ENCODE results near the gene TROAP.
A peak's percentile ranks its signal among the peaks of the same experiment; 100 is the strongest.
"Not testable (repeated sequence)": the region's sequence is repeated elsewhere in the genome, so short reads cannot be mapped to it uniquely, and the experiment has no call there.

TROAP gene

DNA sequence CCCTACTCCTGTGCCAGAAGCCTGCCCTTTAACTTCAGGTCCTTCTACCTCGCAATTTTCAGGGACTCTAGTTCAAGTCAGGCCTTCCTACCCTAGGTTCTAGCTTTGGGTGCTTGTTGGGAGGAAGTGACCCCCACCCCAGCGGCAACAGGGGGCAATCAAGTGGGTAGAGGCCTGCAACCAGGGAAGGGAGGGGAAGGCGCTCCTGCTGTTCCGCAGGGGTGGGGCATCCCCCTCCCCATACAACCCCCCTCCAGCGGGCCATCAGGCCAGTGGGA is 28.3 kb upstream of the TROAP start:
- DNase-seq (ENCODE audit: low read depth in 2 of 3, low spot score in 1 of 3), result no peak

DNA sequence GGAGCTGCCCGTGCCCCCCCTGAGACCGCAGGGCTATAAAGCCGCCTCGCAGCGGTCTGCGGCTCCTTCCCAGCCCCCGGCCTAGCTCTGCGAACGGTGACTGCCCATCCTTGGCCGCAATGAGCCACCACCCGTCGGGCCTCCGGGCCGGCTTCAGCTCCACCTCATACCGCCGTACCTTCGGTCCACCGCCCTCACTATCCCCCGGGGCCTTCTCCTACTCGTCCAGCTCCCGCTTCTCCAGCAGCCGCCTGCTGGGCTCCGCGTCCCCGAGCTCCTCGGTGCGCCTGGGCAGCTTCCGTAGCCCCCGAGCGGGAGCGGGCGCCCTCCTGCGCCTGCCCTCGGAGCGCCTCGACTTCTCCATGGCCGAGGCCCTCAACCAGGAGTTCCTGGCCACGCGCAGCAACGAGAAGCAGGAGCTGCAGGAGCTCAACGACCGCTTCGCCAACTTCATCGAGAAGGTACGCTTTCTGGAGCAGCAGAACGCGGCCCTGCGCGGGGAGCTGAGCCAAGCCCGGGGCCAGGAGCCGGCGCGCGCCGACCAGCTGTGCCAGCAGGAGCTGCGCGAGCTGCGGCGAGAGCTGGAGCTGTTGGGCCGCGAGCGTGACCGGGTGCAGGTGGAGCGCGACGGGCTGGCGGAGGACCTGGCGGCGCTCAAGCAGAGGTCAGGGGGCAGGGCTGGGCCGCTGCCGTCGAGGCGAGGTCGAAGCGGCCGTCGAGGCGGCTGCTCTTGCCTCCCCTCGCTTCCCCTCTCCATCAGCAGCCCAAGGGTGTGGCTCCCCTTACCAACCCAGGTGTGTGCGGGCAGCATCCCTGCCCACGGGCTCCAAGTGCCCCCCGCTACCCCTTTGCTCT is 27.7 kb upstream of the TROAP start, which contains the start of gene PRPH:
Gene PRPH (plus strand): TSS at position 66 of the 855 bp plus-strand sequence. CDS start 54 bp downstream, at position 120.
- DNase-seq (ENCODE audit: low read depth in 2 of 3, low spot score in 1 of 3), result no peak

DNA sequence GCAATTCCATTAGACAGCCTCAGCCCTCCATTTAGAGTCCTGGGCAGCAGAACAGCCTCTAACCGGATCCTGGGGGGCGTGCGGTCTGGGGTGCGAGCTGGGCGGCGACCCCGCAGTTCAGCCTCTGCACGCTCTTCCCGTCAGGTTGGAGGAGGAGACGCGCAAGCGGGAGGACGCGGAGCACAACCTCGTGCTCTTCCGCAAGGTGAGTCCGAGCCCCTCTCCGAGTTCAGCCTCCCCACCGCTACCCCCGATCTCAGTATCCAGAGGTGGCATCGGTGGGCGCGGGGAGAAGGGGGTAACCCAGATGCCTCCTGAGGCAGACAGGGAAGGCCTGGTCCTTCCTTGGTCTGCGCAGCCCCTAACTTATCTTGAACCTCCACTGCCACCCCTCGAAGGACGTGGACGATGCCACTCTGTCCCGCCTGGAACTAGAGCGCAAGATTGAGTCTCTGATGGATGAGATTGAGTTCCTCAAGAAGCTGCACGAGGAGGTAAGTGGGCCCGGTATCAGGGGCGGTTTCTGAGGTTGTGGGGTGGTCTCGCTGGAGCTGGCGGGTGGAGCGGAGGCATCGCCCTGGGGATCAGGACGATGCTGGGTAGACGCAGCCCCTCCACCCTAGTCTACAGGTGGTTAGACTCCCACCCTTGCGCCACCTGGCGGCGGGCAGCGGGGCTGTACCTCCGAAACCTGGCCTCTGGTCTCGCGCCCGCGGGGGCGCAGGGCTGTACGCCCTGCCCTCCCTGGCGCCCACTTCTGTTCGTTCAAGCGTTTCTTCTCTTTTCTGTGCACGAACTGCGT is 26.8 kb upstream of the TROAP start:
- DNase-seq (ENCODE audit: low read depth in 2 of 3, low spot score in 1 of 3), result peak; percentile 26 to 63 (median 62)

DNA sequence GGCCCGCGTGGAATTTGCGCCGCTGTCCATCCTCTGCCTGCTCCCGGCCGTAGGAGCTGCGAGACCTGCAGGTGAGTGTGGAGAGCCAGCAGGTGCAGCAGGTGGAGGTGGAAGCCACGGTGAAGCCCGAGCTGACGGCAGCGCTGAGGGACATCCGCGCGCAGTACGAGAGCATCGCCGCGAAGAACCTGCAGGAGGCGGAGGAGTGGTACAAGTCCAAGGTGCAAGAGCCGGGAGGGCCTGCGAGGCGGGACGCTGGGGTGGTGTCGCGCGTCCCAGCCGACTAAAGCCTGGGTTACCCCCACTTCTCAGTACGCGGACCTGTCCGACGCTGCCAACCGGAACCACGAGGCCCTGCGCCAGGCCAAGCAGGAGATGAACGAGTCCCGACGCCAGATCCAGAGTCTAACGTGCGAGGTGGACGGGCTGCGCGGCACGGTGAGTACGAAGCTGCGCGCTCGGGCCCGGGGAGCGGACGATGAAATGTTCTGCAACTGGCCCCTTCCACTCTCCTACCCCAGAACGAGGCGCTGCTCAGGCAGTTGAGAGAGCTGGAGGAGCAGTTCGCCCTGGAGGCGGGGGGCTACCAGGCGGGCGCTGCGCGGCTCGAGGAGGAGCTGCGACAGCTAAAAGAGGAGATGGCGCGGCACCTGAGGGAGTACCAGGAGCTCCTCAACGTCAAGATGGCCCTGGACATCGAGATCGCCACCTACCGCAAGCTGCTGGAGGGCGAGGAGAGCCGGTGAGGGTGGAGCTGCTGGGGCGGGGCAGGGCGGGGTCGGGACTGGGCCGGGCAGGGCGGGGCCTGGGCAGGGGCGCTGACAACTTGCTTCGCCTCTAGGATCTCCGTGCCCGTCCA is 26.0 kb upstream of the TROAP start:
- peak in 1 of 3 donors; percentile 50 for DNase-seq (ENCODE audit: low read depth in 2 of 3, low spot score in 1 of 3)

DNA sequence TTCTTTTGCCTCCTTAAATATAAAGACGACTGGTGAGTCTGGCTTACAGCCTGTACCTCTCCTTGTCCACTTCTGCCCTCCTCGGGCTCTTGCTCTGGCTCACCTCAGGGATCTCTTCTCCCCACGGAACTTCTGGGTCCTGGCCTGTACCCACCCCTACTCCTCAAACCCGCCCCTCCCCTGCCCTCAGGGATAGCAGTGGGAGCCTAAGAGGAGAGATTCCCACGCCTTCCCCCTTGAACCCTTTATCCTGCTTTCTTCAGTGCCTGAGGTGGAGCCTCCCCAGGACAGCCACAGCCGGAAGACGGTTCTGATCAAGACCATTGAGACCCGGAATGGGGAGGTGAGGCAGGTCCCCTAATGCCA is 25.4 kb upstream of the TROAP start:
- no peak for DNase-seq (ENCODE audit: low read depth in 2 of 3, low spot score in 1 of 3)

DNA sequence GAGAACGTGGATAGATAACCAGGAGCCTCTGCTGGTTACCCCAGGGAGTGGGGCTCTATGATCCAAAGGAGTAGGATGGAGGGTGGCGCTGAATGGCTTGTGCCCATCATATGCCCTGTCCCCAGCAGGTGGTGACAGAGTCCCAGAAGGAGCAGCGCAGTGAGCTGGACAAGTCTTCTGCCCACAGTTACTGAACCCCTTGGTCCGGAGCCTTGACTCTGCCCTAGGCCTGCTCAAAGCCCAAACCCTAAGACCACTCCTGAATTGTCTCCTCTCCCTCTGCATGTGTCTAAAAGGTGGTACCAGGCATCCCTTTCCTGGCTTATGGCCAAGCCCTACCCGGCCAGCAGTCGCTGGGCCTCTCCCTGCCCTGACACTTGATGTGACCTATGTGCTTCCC is 24.9 kb upstream of the TROAP start:
- DNase-seq (ENCODE audit: low read depth in 2 of 3, low spot score in 1 of 3), result no peak

DNA sequence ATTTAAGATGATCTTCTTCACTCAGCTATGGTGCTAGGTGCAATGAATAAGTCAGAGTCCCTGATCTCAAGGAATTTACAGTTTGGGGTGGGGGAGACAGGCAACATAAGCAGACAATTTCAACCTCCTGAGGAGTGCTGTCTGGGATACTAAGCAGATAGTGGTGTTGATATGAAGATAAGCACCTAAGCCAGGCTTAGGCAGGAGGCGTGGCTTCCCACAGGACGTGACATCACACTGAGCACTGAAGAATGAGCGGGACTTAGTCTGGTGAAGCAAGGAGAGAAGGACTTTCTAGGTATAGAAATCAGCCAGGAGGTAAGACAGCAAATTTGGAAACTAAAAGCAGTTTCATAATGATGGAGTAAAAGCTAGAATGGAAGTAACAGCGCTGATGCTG is 21.3 kb upstream of the TROAP start:
- peak in 1 of 3 donors; percentile 40 for DNase-seq (ENCODE audit: low read depth in 2 of 3, low spot score in 1 of 3)

DNA sequence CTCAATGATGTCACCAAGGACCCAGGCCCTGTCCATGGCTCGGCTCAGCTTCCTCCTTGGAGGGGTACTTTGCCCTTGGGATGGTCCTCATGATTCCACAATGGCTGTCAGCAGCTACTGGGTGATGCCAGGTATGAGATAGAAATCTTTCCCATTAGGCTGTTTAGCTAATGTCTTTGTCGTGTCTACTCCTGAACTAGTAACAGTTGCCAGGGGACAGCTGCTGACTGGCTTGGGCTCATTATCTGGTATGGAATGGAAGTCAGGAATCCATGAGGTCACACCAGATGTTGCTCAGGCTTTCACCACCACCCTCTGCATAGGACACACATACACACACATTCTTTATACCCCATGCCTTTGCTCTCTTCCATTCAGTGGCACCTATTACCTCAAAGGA is 18.9 kb upstream of the TROAP start:
- no peak for DNase-seq (ENCODE audit: low read depth in 2 of 3, low spot score in 1 of 3)

DNA sequence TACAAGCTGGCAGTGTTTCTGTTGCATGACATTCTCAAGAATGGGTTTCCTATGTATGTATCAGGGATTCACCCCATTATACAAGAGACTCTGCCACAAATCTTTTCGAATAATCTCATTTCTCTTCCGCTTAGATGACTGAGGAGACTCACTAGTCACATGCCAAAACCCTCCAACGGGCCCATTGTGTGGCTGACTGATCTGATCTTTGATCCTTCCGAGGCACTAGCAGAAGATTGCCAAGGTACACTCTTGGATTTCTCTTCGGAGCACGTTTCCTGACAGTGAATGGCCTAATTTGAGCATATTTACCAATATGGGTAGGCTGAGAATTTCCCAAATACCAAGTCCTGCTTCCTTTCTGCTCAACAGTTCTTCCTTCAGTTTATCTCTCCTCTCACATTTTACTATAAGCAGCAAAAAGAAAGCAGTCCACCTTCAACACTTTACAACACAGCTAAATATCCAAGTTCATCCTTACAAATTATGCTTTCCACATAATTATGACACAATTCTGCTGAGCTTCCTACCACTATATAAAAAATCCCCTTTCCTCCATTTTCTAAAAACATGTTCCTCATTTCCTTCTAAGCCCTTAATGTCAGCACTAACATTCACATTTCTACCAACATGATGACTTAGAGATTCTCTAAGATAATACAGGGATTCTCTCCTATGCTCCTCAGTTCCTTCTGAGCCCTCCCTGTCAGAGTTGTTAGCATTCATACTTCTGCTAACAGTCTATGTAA is 17.1 kb upstream of the TROAP start:
- no peak for DNase-seq (ENCODE audit: low read depth in 2 of 3, low spot score in 1 of 3)

DNA sequence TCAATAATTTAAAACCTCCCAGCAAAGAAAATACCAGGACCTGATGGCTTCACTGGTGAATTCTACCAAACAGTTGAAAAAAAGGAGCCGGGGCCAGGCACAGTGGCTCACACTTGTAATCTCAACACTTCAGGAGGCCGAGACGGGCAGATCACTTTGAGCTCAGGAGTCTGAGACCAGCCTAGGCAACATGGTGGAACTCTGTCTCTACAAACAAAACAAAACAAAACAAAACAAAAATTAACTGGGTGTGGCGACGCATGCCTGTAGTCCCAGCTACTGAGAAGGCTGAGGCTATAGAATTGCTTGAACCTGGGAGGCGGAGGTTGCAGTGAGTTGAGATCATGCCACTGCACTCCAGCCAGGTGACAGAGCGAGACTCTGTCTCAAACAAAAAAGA is 13.7 kb upstream of the TROAP start:
- no peak for DNase-seq (ENCODE audit: low read depth in 2 of 3, low spot score in 1 of 3)

DNA sequence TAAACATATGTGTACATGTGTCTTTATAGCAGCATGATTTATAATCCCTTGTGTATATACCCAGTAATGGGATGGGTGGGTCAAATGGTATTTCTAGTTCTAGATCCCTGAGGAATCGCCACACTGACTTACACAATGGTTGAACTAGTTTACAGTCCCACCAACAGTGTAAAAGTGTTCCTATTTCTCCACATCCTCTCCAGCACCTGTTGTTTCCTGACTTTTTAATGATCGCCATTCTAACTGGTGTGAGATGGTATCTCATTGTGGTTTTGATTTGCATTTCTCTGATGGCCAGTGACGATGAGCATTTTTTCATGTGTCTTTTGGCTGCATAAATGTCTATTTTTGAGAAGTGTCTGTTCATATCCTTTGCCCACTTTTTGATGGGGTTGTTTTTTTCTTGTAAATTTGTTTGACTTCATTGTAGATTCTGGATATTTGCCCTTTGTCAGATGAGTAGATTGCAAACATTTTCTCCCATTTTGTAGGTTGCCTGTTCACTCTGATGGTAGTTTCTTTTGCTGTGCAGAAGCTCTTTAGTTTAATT is 12.5 kb upstream of the TROAP start:
- not testable (repeated sequence) for DNase-seq (ENCODE audit: low read depth in 2 of 3, low spot score in 1 of 3)

DNA sequence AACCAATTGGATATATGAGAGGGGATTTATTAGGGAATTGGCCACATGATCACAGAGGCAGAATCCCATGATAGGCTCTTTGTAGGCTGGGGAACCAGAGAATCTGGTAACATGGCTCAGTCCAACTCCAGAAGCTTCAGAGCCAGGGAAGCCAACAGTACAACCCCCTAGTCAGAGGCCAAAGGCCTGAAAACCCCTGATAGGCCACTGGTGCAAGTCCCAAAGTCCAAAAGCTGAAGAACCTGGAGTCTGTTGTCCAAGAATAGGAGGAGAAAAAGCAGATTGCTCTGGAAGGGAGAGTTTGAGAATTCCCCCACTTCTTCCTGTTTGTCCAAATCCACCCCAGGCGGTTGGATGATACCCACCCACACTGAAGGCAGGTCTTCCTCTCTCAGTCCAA is 8.2 kb upstream of the TROAP start:
- no peak for DNase-seq (ENCODE audit: low read depth in 2 of 3, low spot score in 1 of 3)

DNA sequence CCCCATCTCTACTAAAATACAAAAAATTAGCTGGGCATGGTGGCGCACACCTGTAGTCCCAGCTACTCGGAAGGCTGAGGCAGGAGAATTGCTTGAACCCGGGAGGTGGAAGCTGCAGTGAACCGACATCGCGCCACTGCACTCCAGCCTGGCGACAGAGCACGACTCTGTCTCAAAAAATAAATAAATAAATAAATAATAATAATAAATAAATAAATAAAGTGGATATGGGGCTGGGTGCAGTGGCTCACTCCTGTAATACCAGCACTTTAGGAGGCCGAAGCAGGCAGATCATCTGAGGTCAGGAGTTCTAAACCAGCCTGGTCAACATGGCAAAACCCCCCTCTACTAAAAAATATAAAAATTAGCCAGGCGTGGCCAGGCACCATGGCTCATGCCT is 5.9 kb upstream of the TROAP start:
- DNase-seq (ENCODE audit: low read depth in 2 of 3, low spot score in 1 of 3), result not testable (repeated sequence)

DNA sequence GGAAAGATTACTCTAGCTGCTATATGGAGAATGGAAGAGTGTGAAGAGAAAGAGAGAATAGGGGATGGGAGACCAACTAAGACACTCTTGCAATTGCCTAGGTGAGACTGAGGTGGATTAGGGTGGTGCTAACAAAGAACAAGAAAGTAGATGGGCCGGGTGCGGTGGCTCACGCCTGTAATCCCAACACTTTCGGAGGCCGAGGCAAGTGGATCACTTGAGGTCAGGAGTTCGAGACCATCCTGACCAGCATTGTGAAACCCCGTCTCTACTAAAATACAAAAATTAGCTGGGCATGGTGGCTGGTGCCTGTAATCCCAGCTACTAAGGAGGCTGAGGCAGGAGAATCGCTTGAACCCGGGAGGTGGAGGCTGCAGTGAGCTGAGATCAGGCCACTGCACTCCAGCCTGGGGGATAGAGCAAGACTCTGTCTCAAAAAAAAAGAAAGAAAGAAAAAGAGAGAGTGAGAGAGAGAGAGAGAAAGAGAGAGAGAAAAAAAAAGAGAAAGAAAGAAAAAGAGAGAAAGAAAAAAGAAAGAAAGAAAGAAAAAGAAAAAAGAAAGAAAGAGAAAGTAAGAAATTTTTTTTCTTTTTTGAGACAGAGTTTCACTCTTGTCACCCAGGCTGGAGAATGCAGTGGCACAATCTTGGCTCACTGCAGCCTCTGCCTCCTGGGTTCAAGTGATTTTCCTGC is 2.5 kb upstream of the TROAP start:
- DNase-seq (ENCODE audit: low read depth in 2 of 3, low spot score in 1 of 3), result not testable (repeated sequence)

DNA sequence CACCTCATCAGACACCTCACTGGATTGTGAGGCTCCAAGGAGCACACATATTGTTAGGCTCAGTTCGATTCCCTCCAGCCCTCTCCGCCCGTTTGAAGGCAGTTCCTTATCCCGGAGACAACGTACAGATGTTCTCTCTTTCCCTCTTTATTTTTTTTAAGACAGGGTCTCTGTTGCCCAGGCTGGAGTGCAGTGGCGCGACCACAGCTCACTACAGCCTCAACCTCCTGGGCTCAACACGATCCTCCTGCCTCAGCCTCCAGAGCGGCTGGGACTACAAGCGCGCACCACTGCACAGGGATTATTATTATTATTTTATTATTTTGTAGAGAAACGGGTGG is 718 bp upstream of the TROAP start:
- no peak for DNase-seq (ENCODE audit: low read depth in 2 of 3, low spot score in 1 of 3)

DNA sequence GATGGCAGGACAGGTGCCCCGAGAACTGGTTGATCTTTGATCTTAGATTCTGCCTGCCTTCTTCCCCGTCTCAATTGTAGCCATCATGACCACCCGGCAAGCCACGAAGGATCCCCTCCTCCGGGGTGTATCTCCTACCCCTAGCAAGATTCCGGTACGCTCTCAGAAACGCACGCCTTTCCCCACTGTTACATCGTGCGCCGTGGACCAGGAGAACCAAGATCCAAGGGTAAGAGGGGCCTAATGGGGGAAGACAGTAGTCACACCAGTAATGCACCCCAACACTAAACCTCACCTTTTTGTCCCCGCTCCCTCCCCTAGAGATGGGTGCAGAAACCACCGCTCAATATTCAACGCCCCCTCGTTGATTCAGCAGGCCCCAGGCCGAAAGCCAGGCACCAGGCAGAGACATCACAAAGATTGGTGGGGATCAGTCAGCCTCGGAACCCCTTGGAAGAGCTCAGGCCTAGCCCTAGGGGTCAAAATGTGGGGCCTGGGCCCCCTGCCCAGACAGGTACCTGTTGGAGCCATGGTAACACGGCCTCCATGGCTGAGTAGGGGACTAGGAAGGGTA is 556 bp downstream of the TROAP start:
- DNase-seq (ENCODE audit: low read depth in 2 of 3, low spot score in 1 of 3), result no peak

DNA sequence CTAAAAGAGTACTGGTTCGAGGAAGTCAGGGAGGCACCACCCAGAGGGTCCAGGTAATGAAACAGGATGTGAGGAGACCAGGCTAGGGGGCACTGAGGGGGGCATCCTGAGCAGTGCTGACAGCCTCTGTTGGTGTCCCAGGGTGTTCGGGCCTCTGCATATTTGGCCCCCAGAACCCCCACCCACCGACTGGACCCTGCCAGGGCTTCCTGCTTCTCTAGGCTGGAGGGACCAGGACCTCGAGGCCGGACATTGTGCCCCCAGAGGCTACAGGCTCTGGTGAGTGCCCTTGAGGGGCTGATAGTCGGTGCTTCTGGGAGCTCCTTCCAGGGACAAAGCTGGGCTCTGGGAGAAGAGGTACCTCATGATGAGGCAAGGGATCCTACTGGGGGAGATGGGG is 2.6 kb downstream of the TROAP start:
- DNase-seq (ENCODE audit: low read depth in 2 of 3, low spot score in 1 of 3), result no peak

DNA sequence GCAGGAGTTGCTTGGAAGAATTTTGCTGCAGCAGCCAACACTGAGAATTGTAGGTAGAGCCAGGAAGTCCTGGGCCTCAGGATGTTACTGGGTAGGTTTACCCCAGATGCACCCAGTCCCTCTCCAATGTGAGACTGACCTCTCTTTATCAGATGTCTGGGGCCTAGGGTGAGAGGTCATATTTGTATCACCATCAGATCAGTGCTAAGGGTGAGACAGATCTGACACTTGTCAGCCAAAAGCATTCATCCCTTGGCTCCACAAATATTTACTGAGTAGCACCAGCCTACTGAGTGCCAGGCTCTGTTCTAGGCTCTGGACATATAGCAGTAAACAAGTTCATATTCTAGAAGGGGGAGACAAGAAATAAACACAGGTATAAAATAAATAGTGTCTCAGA is 4.3 kb downstream of the TROAP start:
- no peak for DNase-seq (ENCODE audit: low read depth in 2 of 3, low spot score in 1 of 3)

DNA sequence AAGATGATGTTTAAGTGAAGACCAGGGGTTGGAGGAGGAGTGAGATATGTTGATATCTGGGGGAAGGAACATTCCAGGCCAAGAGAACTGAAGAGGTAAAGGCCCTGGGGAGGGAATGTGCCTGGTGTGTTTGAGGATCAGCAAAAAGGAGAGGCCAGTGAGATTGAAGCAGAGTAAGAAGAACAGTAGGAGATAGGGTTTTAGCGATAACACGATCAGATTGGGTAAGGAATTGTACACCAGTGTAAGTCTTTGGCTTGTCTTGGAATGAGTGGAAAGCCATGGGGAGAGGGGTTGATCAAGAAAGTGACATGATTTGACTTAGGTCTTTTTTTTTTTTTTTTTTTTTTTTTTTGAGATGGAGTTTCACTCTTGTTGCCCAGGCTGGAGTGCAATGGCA is 4.8 kb downstream of the TROAP start:
- DNase-seq (ENCODE audit: low read depth in 2 of 3, low spot score in 1 of 3), result no peak

DNA sequence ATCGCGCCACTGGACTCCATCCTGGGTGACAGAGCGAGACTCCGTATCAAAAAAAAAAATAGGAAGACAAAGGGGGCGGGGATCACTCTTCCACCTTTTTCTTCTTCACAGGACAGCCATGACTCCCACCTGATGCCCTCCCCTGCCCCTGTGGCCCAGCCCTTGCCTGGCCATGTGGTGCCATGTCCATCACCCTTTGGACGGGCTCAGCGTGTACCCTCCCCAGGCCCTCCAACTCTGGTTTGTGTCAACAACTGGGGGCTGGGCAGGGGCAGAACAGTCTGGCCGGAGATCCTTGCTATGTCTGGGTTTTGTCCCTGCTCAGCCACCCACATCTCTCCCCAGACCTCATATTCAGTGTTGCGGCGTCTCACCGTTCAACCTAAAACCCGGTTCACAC is 5.8 kb downstream of the TROAP start:
- no peak for DNase-seq (ENCODE audit: low read depth in 2 of 3, low spot score in 1 of 3)
